ENCODE results near the gene MRPS16.

DNA sequence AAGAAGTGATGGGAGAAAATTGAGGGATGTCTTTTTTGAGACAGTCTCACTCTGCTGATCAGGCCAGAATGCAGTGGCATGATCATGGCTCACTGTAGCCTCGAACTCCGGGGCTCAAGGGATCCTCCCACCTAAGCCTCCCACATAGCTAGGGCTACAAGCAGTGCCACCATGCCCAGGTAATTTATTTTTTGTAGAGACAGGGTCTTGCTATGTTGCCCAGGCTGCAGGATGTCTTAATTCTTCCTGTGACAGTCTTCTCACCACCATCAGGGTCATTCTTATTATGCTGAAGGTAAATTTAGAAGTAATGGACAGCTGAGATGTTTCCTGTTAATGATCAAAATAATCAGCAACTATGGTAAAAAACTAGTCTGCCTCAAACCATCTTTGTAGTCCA lies 12.5 kb downstream of the MRPS16 start:
- TF ChIP-seq, protein P1, sequence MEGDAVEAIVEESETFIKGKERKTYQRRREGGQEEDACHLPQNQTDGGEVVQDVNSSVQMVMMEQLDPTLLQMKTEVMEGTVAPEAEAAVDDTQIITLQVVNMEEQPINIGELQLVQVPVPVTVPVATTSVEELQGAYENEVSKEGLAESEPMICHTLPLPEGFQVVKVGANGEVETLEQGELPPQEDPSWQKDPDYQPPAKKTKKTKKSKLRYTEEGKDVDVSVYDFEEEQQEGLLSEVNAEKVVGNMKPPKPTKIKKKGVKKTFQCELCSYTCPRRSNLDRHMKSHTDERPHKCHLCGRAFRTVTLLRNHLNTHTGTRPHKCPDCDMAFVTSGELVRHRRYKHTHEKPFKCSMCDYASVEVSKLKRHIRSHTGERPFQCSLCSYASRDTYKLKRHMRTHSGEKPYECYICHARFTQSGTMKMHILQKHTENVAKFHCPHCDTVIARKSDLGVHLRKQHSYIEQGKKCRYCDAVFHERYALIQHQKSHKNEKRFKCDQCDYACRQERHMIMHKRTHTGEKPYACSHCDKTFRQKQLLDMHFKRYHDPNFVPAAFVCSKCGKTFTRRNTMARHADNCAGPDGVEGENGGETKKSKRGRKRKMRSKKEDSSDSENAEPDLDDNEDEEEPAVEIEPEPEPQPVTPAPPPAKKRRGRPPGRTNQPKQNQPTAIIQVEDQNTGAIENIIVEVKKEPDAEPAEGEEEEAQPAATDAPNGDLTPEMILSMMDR (IDR thresholded peaks at IDR 0.05; ENCODE audit: insufficient read depth, low read length, poor library complexity, severe bottlenecking) = no peak
- TF ChIP-seq EZH2phosphoT487 (conservative IDR thresholded peaks at IDR 0.05; ENCODE audit: low read length) = no peak
